AG08395 (cell line): ENCODE results near the gene CD38.

Experiments used
- DNase-seq: peaks from one replicate; pipeline ENCODE4 v3.0.0; 2012; ENCODE audit warnings: mixed read lengths, low spot score

CD38 gene

DNA sequence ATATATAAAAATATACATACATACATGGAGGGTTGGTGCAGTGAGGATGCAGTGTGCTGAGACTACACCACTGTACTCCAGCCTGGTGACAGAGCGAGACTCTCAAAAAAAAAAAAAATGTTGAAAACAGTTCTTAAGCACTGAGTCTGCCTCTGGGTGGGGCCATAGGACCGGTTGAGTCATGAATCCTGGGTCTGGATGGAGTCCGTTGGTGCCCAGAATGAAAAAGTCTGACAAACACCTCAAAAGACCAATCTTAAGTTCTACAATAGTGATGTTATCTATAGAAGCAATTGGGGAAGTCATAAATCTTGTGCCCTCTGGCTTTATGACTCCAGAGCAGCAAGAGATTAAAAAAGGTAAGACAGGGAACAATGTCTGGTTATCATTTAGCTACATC, 90.0 kb downstream of the CD38 start:
- DNase-seq = no peak

DNA sequence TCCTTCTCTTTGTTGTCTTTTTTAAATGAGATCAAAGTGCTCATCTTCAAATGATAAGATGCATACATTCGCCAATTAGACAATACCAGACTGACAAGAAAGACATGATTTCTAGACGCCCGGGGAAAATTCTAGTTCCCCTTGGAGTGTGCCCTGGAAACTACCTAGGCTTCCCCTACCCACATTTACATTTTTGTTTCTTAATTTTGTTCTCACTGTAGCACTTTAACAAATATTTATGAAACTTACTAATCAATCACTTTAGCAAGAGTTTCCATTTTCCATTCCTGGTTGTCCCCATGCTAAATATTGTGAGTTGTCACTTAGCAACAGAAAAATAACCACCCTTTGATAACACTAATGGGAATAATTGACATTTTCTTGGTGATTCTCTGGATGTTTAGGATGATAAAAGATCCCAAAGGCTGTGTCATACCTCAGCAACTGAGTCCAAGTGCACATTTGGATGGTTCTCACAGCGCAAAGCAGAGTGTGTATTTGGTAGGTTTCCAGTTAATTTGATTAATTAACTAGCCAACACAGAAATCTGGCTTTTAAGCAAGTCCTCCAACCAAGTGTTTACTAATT, 90.8 kb downstream of the CD38 start:
- DNase-seq = no peak

DNA sequence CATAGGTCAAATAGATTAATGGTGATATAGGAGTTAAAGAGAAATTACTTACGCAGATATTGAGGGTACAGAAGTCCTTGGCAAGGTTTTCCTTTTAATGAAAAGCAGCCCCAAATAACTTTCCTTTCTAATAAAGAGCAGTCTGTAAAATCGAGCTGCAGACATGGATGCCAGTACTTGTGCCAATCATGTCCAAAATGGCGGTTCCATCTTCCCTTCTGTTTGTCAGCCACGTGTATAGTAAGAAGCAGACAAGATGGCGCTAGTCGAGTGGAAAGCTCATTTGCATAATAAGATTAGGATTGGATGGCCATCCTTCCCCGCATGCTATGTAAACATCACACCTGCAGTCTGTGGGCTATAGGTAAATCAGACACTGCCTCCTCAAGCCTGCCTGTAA, 92.0 kb downstream of the CD38 start:
- DNase-seq = no peak

DNA sequence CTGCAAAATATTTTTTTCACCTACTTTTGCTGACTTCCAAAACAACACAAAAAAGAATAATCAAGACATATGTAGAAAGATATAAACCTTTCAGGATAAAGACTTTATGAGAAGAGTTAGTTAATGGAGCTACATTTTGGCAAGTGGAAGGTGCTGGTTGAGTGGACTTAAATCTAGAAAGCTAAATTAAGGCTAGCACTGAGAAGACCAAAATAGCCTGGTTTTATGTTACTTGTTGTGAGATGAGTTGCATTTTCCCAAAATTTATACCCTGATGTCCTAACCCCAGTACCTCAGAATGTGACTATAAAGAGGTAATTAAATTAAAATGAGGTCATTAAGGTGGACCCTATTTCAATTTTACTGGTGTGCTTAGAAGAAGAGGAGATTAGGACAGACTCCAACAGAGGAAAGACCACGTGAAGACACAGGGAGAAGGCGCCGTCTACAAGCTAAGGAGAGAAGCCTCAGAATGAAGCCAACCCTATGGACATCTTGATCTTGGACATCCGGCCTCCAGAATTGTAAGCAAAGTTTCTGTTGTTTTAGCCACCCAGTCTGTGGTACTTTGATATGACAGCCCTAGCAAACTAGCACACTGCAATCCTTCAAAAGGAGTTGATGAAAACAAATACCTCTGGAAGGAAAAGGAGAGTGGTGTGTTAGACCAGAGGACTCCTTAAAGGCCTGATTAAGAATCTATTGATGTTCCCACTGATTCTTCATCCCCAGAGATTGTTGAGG, 93.0 kb downstream of the CD38 start:
- DNase-seq = no peak

DNA sequence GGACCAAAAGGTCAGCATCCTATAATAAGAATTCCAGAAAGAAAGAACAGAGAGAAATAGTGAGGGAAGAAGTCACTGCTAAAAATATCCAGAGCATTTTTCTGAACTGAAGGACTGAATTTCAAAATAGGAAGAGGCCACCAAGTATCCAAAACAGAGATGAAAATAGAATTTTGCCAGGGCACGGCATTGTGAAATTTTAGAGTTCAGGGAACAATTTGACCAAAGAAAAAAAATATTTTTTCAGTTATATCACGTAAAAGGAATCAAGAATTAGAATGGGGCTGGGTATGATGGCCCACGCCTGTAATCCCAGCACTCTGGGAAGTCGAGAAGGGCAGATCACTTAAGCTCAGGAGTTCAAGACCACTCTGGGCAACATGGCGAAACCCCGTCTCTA, 95.0 kb downstream of the CD38 start:
- DNase-seq = no peak

DNA sequence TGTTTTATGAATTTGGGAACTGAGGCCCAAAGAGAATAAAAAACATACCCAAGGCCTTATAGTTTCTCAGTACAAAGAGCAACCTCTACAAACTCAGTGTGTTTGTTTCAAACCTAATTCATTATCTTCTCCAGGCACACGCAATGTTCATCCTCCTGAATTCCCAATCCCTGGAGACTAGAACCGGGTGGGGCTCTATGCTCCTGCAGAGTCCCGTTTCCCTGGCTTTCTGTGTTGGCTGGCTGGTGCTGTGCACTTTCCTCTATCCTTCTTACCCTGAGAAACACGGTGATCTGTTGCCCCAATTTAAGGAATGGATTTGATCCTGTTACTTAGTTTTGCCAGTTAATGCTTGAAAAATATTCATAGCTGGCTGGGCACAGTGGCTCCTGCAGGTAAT, 96.5 kb downstream of the CD38 start:
- no peak for DNase-seq

DNA sequence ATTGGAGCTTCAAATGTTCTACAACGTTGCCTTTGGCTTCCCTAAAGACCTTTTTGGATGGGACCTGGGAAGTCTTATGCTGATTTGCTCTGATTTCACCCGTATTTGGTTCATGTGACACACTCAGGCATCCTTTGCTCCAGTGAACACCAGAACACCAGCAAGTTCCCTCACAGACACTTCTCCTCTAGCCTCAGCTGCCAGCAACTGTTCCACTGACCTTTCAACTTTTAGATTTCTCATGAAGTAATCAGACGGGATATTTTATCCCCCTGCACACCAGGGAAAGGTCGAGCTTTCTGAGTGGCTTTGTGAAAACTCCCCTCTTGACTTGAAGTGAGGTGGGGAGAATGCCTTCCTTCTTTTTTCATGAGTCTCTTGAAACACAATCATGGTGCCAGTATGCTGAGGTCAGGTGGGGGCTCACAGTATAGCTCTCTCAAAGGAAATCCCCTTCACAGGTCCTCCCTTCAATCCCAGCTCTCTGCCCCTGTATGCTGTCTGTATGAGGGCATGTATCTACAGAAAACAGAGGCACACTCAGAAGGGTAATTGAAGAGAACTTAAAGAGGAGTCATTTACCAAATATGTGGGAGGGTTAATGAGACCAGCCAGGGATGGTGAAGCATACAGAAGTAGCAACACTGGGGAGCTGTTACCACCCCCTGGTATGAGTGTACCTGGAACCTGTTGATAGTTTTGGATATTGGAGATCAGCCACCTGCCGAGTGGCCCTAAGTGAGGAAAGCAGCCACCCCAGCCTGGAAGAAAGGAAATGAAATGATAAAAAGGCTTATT, 97.7 kb downstream of the CD38 start:
- no peak for DNase-seq

DNA sequence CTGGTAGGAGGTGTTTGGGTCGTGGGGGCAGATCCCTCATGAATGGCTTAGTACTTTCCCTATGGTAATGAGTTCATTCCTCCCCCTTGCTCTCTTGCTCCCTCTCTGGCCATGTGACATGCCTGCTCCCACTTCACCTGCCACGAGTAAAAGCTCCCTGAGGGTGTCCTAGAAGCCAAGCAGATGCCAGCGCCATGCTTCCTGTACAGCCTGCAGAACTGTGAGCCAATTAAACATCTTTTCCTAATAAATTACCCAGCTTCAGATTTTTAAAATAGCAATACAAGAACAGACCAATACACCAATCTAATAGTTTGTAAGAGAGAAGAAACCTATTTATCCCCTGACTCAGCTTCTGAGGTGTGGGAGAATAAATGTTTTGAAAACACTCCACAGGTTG, 99.9 kb downstream of the CD38 start:
- DNase-seq = no peak

DNA sequence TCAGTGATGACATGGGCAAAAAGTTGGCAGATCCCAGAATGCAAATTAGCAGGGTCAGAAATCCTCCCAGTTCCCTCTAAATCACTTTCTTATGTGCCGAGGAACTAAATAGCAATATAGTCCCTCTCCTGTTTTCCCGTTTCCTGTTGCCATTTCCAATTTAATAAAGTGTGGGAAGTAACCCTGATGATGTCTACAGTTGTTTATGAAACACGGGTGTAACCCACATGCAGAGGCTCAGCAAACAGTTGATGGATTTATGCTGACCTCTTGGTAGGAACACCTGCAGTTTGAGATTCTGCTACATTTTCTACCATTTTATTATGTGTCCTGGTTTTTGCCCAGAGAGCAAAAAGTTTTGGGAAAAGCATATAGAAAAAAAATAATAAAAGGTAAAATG, 103.7 kb downstream of the CD38 start:
- DNase-seq = no peak

DNA sequence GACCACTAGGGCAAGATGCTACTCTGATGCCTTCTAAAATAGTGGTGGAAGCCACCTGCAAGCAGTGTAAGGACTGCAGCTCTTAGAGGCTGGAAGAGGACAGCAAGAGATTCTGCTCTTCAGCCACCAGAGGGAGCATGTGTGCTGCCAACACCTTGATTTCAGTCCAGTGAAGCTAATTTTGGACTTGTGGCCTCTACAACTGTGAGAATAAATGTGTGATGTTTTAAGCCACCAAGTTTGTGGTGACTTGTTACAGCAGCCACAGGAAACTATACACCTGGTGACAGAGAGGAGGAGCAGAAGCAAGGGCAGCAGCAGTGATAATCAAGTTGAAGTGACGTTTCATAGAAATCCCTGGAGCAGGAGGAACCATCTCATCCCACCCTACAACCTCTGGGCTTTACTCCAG, 104.6 kb downstream of the CD38 start:
- DNase-seq = peak; percentile 70

DNA sequence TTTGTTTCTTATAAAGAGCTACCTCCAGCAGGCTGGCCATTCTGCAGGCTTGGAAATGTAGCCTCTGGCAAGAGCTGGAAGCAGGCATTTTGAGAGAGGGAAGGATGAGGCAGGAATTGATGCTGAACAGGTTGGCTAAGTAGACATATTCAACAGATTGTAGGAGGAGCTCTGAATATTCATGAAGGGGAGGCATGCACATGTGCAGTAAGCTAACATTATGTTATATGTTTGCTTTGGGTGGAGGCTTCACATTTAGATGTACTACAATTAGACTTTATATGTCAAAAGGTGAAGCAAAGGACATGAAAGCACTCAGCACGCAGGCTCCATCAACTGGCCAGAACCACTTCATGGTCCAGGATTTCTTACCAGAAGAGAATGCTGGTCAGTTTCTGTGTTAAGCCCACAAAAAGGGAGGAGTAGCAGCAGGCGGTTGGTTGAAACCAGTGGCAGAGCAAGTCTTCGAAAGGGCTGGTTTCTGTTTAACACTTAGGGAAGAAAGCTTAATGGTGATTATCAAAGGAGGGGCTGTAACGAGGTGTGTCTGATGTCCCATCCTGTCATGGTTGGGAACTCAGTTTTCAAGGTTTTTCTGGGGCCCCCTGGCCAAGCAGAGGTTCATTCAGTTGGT, 105.6 kb downstream of the CD38 start:
- no peak for DNase-seq

DNA sequence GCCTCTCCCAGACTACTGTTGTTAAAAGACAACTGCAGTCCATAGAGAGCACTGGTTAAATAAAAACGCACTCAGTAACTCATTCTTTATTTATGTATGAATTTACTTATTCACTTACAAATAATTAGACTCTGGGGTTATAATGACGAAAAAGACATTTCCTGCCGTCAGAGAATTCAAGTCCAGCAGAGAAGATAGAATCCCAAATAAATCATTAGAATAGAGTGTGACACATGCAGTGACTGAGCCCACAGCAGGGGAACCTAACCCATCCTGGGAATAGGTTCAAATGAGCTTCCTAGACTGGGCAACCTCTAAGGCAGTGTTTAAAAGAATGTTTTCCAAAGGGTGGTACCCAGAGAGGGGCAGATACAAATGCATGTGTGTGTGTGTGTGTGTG, 106.5 kb downstream of the CD38 start:
- no peak for DNase-seq

DNA sequence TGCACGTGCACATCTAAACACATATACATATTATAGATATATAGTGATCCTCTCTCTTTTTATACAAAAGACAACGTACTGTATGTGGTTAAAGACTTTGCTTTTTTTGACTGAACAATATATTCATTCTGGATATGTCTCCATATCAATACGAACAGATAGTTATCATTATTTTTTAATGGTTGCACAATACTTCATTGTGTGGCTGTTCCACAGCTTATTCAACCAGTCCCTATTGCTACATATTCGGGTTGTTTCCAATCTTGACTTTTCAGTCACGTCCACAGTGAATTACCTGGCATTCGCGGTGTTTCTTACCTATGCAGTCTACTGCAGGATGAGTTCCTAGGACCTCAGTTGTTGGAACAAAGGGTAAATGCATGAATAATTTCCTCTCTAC, 107.3 kb downstream of the CD38 start:
- DNase-seq = no peak

DNA sequence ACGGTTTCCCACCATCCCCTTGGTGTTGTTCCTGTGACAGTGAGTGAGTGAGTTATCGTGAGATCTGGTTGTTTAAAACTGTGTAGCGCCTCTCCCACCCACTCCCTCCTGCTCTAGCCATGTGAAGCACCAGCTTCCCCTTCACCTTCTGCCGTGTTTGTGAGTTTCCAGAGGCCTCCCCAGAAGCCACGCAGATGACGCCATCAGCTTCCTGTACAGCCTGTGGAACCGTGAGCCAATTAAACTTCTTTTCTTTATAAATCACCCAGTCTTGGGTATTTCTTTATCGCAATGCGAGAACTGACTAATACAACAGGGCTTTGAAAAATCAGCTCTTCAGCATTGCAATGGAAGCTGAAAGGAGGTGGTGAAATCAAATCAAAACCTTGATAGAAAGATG, 110.4 kb downstream of the CD38 start:
- DNase-seq = no peak

DNA sequence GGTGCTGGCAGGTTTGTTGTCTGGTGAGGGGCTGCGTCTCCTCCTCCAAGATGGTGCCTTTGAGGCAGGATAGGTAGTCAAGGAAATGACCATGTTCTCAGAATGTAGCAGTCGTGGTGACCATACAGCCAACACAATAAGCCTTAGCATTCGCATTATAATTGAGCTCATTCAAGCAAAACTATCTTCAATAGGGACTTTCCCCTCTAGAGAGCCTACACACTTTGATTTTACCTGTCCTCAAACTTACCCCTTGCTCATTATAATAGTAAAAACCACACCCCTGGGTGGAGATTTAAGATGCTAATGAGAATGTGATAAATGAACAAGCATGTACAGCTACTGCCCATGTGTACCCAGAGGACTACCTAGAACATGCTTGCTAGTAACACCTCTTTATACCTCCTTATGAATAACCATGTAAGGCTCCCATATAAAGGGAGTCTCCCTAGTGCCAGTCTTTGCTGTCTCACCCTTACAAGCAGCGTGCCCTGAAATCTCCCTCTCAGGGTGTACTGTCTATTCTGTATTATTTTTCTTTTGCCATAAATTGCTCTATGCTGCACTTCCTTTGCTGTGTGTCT, 112.2 kb downstream of the CD38 start:
- DNase-seq = no peak

DNA sequence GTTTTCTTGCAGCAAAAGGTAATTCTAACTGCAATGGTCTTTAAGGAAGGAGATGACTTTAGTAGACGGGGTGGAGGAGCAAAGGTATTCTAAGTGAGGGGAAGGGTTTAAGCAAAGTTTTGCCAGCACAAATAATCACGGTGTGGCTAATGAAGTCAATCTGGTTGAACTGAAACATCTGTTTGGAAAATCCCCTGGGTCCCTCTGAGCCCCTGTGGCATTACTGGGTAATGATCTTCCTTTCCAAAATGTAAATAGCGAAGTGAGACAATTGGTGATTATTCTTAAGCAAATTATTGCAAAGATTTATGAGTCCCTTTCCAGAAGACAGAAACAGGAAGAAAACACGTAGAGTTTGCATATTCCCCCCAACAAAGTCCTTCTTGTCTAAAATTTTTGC, 113.2 kb downstream of the CD38 start:
- no peak for DNase-seq

DNA sequence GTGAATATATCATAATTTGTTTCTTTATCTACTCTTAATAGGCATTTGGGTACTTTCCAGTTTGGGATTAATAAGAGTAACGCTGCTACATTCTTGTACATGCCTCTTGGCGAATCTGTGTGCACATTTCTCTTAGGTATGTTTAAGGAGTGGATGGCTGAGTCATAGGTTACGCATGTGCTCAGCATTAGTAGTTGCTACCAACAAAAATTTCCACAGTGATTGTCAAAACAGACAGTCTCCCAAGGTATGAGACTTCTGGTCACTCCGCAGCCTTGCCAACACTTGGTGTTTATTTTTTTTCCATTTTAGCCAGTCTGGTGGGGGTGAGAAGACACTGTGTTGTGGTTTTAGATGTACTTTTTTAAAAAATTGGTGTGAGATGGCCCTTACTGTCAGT, 115.8 kb downstream of the CD38 start:
- DNase-seq = peak; percentile 89

DNA sequence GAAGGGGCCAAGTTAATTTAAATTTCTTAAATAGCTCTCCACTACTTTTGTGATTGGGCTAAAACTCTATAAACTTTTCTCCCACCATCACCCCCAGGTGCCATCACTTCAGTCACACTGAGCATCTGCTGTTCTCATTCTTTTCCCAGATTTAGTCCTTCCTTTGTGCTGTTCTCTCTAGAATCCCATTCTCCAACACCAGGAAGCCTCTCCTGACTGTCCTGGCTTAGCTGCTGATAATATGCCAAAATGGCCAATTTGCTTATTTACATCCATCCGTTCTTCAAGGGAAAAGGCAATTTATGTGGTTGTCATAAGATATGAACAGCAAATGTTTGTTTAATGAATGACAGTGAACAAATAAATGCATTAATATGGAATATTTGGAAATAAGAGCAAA, 116.3 kb downstream of the CD38 start:
- no peak for DNase-seq

DNA sequence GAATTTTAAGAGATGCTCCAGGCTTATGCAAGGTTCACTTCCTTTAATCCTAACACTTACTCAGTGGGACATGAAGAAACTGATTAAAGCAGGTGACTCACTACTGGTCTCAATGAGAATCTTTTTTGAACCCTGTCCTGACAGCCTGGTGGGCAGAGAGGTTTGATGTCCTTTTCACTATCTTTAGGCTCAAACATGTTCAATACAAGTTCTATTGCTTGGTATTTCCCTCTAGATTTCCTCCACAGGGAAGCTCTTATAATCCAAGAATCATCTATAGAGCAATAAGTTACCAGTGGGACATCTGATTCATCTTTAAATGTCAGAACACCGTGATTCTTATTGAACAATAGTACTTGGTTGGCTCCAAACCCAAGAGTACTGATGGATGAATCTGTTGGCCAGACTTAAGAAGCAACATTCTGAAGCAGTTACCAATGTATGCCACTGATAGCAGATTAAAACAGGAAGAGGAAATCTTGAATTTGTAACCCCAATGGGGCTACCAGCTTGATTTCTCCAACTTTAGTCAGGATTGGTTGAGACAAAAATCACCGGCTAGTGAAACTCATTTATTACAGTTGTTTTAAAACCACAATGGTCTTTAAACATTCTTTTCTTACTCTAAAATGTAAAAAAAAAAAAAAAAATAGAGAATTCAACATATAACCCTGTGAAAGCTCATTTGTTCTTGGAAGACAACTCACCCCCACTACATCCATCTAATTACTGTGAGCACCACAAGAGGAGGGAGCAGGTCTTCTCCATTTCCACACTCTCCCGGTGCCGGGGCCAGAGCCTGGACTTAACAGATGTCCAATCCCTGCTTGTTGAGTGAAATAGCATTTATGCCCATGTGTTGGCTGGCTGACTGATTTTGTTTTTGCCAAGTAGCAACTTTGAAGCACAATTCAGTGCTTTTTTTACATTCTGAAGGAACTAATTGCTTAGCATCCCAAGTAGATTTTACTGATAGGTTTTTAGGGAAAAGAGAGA, 117.1 kb downstream of the CD38 start:
- DNase-seq = no peak

DNA sequence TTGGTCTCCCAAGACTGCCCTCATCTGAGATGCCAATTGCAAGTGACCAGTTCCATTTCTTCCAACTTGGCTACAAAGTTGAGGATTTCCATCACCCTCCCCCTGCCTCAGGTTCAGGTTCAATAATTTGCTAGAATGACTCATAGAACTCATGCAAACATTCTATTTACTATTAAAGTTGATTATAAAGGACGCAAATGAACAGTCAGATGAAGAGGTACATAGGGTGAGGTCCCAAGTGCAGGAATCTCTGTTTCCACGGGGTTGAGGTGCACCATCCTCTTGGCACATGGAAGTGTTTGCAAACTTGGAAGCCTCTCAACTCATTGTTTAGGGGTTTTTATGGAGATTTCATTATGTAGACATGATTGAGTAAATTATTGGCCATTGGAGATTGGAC, 119.4 kb downstream of the CD38 start:
- DNase-seq = no peak

DNA sequence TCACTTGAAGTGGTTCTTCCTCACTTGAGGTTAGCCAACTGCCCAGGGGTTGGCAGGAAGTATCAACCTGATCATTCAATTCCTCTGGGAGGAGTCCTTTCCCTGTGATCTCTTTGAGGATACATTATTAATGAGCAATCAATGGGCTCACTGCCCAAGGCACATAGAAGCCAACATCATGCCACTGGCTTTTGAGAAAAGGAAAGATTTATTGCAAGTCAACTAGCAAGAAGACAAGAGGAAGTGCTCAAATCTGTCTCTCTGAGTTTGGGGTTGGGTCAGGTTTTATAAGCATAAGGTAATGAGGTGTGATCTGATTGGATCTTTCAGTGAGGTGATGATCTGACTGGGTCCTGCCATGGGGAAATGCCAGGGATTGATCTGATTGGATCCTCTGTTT, 120.8 kb downstream of the CD38 start:
- DNase-seq = no peak
